Measurements from ENCODE around the gene EPB41L2. TPM values are rescaled to one million over a fixed set of nuclear protein-coding genes. Genes with fewer than 3 reads are reported as not detected.

The EPB41L2 gene
- total RNA-seq, 1 experiment from 2014 or later: 106 TPM

DNA sequence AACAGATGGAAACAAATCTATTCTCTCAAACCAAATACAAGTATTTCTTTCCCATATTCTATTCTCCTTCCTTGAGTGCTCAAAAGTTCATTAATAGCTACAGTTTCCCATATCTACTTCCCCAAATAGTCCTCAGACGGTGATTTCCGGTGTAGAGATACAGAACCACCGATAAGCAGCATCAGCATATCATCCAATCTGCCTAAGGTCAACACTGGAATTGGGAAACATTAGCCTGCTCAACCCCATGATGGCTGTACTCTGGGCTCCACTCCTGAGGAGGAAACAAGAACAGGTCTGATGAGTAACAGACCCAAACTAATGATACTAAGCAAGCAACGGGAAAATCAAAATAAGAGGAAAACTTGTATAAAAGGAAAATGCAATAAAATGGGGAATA is 115.6 kb downstream of the EPB41L2 start:
- Mint-ChIP-seq H3K4me3 (no peak overlapping the region), H3K27me3 (ENCODE audit: low read depth) (no peaks in the 10 kb centered on the region; the same call in 1 of the 2 replicates), H3K9me3 (peaks cover 4% of the 10 kb centered on the region; the same call in 1 of the 2 replicates), H3K36me3 (peaks cover 7% of the 10 kb centered on the region; the same call in 1 of the 2 replicates), H3K4me1 (peaks cover 23% of the 10 kb centered on the region), H3K27ac (no peak overlapping the region)
- ATAC-seq (no peak), DNase-seq (ENCODE audit: low spot score) (no peak)
- no peak for TF ChIP-seq SOX15 (CRISPR knock-in tag; IDR thresholded peaks at IDR 0.05)
- ChIA-PET POLR2A (no interaction called here), CTCF (interaction anchor here (1.1 kb wide), 1 partner anchor 62 kb away, joined by 3 read pairs; no protein-coding TSS in a partner anchor)

DNA sequence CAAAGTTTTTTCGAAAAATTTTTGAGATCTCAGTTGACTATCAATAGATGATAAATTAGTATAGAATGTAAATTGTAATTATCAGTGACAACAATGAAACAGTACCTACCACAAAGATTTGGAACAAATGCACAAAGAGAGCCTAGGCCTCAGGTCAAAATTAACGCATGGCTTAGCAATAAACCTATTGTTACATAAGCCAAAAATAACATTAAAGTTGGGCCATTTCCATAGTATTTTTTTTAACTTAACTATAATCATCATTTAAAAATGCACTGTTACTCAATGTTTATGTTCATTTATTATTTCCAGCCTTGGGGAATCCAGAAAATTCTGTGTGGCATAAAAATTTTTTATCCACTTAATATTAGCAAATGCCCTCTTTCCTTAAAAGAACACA is 117.0 kb downstream of the EPB41L2 start:
- no peak overlapping the region for H3K4me3 Mint-ChIP-seq
- peaks cover 23% of the 10 kb centered on the region for H3K4me1 Mint-ChIP-seq
- H3K27ac Mint-ChIP-seq: no peak overlapping the region
- POLR2A ChIA-PET: no interaction called here
- H3K27me3 Mint-ChIP-seq (ENCODE audit: low read depth): no peaks in the 10 kb centered on the region; the same call in 1 of the 2 replicates
- DNase-seq (ENCODE audit: low spot score) (no peak), ATAC-seq (no peak)
- peaks cover 7% of the 10 kb centered on the region; the same call in 1 of the 2 replicates for H3K36me3 Mint-ChIP-seq
- TF ChIP-seq, protein P1, sequence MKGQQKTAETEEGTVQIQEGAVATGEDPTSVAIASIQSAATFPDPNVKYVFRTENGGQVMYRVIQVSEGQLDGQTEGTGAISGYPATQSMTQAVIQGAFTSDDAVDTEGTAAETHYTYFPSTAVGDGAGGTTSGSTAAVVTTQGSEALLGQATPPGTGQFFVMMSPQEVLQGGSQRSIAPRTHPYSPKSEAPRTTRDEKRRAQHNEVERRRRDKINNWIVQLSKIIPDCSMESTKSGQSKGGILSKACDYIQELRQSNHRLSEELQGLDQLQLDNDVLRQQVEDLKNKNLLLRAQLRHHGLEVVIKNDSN (CRISPR knock-in tag; IDR thresholded peaks at IDR 0.05): no peak
- no peak for TF ChIP-seq RORB (CRISPR knock-in tag; IDR thresholded peaks at IDR 0.05)
- TF ChIP-seq TEAD1 (CRISPR knock-in tag; IDR thresholded peaks at IDR 0.05): no peak
- TF ChIP-seq FOXP1 (CRISPR knock-in tag; IDR thresholded peaks at IDR 0.05; ENCODE audit: borderline replicate concordance): no peak
- CTCF ChIA-PET: no interaction called here
- H3K9me3 Mint-ChIP-seq: peaks cover 4% of the 10 kb centered on the region; the same call in 1 of the 2 replicates

DNA sequence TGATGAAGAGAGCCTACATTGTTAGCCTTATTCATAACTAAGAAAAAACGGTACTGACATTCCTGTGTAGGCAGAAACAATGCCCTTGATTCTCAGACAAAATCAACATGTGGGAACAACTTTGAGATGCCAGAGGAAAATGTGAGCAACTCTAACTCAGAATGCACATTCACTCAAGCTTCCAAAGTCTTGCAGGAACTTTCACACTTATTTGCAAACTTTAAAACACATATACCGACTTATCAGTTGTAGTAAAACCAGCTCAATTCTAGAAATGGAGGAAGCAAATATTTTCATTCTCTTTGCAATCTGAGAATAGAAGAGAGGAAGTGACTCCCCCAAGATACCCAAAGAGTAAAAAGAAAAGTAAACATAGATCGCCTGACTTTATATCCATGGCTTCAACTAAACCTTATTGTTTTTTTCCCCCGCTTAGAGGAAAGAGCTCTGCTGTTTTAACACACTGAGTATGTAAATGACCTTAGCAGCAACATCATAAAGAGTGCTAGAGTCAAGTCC is 117.6 kb downstream of the EPB41L2 start:
- peaks cover 7% of the 10 kb centered on the region; the same call in 1 of the 2 replicates for H3K36me3 Mint-ChIP-seq
- TF ChIP-seq, protein P2, sequence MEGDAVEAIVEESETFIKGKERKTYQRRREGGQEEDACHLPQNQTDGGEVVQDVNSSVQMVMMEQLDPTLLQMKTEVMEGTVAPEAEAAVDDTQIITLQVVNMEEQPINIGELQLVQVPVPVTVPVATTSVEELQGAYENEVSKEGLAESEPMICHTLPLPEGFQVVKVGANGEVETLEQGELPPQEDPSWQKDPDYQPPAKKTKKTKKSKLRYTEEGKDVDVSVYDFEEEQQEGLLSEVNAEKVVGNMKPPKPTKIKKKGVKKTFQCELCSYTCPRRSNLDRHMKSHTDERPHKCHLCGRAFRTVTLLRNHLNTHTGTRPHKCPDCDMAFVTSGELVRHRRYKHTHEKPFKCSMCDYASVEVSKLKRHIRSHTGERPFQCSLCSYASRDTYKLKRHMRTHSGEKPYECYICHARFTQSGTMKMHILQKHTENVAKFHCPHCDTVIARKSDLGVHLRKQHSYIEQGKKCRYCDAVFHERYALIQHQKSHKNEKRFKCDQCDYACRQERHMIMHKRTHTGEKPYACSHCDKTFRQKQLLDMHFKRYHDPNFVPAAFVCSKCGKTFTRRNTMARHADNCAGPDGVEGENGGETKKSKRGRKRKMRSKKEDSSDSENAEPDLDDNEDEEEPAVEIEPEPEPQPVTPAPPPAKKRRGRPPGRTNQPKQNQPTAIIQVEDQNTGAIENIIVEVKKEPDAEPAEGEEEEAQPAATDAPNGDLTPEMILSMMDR (IDR thresholded peaks at IDR 0.05): no peak
- no peak for DNase-seq (ENCODE audit: low spot score)
- no peaks in the 10 kb centered on the region; the same call in 1 of the 2 replicates for H3K27me3 Mint-ChIP-seq (ENCODE audit: low read depth)
- peak overlapping the region; percentile 51 for H3K27ac Mint-ChIP-seq
- POLR2A ChIA-PET: no interaction called here
- peaks cover 23% of the 10 kb centered on the region for H3K4me1 Mint-ChIP-seq
- CTCF ChIA-PET: no interaction called here
- ATAC-seq: no peak
- H3K4me3 Mint-ChIP-seq: no peak overlapping the region
- peaks cover 4% of the 10 kb centered on the region; the same call in 1 of the 2 replicates for H3K9me3 Mint-ChIP-seq

DNA sequence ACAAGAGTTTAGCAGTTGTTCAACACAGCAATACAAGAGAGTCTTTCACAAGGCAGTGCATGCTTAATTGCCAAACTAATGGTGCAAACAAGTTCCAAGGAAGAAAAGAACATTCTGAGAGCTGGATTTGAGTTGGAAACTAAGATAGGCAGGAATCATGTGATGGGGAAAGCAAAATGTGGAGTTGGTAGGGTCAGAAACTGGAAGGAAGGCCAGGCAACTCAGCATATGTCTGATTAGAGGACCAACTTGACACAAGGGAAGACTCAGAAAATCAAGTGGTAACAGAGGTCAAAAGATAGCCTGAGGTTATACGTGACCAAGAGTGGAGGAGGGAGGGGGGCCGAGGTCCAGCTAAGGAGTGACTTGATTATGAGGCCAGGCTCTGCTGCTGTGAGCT is 118.6 kb downstream of the EPB41L2 start:
- Mint-ChIP-seq H3K4me3 (no peak overlapping the region), H3K36me3 (peaks cover 7% of the 10 kb centered on the region; the same call in 1 of the 2 replicates), H3K27ac (peak overlapping the region; percentile 83), H3K4me1 (peaks cover 23% of the 10 kb centered on the region), H3K27me3 (ENCODE audit: low read depth) (no peaks in the 10 kb centered on the region; the same call in 1 of the 2 replicates), H3K9me3 (peaks cover 4% of the 10 kb centered on the region; the same call in 1 of the 2 replicates)
- DNase-seq (ENCODE audit: low spot score) (no peak), ATAC-seq (no peak)
- ChIA-PET CTCF (no interaction called here), POLR2A (no interaction called here)
- TF ChIP-seq ZNF263 (CRISPR knock-in tag; IDR thresholded peaks at IDR 0.05; ENCODE audit: low read depth) (no peak), SP1 (CRISPR knock-in tag; conservative IDR thresholded peaks at IDR 0.05) (no peak), MLX (CRISPR knock-in tag; IDR thresholded peaks at IDR 0.05) (no peak), JAZF1 (CRISPR knock-in tag; IDR thresholded peaks at IDR 0.05) (no peak), ZNF219 (CRISPR knock-in tag; IDR thresholded peaks at IDR 0.05; ENCODE audit: borderline replicate concordance) (no peak), CREB1 (CRISPR knock-in tag; IDR thresholded peaks at IDR 0.05) (no peak), ZNF423 (CRISPR knock-in tag; IDR thresholded peaks at IDR 0.05) (no peak), ZNF121 (CRISPR knock-in tag; IDR thresholded peaks at IDR 0.05) (no peak), ETV6 (CRISPR knock-in tag; IDR thresholded peaks at IDR 0.05) (no peak), NFATC4 (CRISPR knock-in tag; IDR thresholded peaks at IDR 0.05) (no peak)
- TF ChIP-seq, protein P3, sequence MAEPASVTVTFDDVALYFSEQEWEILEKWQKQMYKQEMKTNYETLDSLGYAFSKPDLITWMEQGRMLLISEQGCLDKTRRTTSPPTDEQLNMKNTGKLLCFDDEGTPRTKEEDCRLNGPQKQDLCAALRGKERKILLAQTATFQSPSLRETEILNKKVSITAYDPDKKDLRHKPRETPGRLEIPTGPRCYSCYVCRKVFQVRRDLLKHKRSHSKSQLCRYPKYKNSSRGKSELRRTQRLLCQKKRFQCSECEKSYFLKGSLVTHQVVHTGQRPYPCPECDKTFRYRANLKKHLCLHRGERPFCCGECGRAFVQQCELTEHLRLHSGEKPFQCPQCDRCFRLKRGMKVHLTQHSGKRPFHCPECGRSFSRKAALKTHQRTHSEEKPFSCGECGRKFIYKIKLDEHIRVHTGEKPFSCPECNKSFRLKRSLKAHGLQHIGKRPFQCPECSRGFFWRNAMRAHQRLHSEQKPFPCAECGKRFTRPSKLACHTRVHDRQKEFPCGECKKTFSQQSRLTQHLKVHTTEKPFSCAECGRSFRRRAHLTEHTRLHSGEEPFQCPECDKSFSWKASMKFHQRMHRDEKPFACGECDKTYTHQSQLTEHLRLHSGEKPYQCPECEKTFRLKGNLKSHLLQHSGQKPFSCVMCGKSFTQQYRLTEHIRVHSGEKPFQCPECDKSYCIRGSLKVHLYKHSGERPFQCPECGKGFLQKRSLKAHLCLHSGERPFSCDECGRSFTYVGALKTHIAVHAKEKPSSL (CRISPR knock-in tag; conservative IDR thresholded peaks at IDR 0.05): no peak
- TF ChIP-seq, protein P4, sequence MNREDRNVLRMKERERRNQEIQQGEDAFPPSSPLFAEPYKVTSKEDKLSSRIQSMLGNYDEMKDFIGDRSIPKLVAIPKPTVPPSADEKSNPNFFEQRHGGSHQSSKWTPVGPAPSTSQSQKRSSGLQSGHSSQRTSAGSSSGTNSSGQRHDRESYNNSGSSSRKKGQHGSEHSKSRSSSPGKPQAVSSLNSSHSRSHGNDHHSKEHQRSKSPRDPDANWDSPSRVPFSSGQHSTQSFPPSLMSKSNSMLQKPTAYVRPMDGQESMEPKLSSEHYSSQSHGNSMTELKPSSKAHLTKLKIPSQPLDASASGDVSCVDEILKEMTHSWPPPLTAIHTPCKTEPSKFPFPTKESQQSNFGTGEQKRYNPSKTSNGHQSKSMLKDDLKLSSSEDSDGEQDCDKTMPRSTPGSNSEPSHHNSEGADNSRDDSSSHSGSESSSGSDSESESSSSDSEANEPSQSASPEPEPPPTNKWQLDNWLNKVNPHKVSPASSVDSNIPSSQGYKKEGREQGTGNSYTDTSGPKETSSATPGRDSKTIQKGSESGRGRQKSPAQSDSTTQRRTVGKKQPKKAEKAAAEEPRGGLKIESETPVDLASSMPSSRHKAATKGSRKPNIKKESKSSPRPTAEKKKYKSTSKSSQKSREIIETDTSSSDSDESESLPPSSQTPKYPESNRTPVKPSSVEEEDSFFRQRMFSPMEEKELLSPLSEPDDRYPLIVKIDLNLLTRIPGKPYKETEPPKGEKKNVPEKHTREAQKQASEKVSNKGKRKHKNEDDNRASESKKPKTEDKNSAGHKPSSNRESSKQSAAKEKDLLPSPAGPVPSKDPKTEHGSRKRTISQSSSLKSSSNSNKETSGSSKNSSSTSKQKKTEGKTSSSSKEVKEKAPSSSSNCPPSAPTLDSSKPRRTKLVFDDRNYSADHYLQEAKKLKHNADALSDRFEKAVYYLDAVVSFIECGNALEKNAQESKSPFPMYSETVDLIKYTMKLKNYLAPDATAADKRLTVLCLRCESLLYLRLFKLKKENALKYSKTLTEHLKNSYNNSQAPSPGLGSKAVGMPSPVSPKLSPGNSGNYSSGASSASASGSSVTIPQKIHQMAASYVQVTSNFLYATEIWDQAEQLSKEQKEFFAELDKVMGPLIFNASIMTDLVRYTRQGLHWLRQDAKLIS (CRISPR knock-in tag; IDR thresholded peaks at IDR 0.05; ENCODE audit: borderline replicate concordance): no peak
- TF ChIP-seq, protein P5, sequence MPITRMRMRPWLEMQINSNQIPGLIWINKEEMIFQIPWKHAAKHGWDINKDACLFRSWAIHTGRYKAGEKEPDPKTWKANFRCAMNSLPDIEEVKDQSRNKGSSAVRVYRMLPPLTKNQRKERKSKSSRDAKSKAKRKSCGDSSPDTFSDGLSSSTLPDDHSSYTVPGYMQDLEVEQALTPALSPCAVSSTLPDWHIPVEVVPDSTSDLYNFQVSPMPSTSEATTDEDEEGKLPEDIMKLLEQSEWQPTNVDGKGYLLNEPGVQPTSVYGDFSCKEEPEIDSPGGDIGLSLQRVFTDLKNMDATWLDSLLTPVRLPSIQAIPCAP (CRISPR knock-in tag; IDR thresholded peaks at IDR 0.05): no peak
